Endothelial cell of umbilical vein (primary cell): ENCODE data around the gene ADRA2C.

ENCODE experiments used
- EZH2 ChIP-seq: IDR thresholded peaks from 2 replicates; pipeline ENCODE4 v1.6.1; 2012; ENCODE audit warnings: borderline replicate concordance, low read depth, mild to moderate bottlenecking, moderate library complexity, low read length, inconsistent platforms; ENCODE audit not compliant: severe bottlenecking
- FOS ChIP-seq: IDR thresholded peaks from 2 replicates; pipeline ENCODE4 v1.6.1; 2011; ENCODE audit warnings: mild to moderate bottlenecking, low read length, moderate library complexity, borderline replicate concordance; ENCODE audit not compliant: insufficient read depth
- GATA2 ChIP-seq: IDR thresholded peaks from 2 replicates; pipeline ENCODE4 v1.7.0; 2011; ENCODE audit warnings: low read depth, mild to moderate bottlenecking, moderate library complexity, mixed read lengths, low read length; ENCODE audit not compliant: insufficient read length, insufficient read depth
- JUN ChIP-seq: IDR thresholded peaks from 2 replicates; pipeline ENCODE4 v1.6.1; 2011; ENCODE audit warnings: borderline replicate concordance, low read depth; ENCODE audit not compliant: insufficient read length, insufficient read depth
- MYC ChIP-seq: IDR thresholded peaks from one replicate; pipeline ENCODE4 v1.6.1; 2011; ENCODE audit warnings: mild to moderate bottlenecking, low read depth, low read length
- POLR2A ChIP-seq: IDR thresholded peaks from 2 replicates; pipeline ENCODE4 v1.6.1; 2012; ENCODE audit warnings: low read depth, mild to moderate bottlenecking, control low read depth, low read length
- POLR2AphosphoS5 ChIP-seq: IDR thresholded peaks from 2 replicates; pipeline ENCODE4 v1.6.1; 2012; ENCODE audit warnings: low read depth, mild to moderate bottlenecking, control low read depth, low read length, moderate library complexity; ENCODE audit not compliant: insufficient read depth
- TF ChIP-seq, protein P1 (sequence below), 2 donors: IDR thresholded peaks; 1 replicate in 1 of 2; 2 replicates in 1 of 2; pipeline ENCODE4 v1.5.1; 2011; ENCODE audit warnings: low read length in 2 of 2, mild to moderate bottlenecking in 2 of 2, moderate library complexity in 2 of 2, control low read depth in 1 of 2, inconsistent platforms in 1 of 2, low read depth in 1 of 2; ENCODE audit not compliant: insufficient read depth in 1 of 2; ENCODE audit errors: extremely low read depth in 1 of 2
- TF ChIP-seq, protein P2 (sequence below): IDR thresholded peaks from 2 replicates; pipeline ENCODE4 v1.6.1; 2011; ENCODE audit not compliant: insufficient read depth, insufficient read length

DNA sequence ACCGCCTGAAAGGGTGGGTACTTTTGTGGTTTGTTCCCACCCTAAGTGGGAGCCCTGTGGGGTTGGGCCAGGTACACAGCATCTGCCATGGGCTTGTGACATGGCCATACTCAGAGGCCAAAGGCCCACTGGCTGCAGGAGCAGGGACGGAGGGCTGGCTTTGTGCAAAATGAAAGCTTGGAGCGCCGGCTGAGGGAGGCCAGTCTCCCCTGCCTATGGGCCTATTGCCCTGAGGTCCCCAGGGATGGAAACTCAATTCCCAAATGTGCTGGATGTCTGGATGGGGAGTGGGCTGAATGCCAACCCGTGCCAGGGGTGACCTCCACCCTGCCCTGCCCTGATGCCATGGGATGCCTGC is 10.8 kb downstream of the ADRA2C start:
- TF ChIP-seq, protein P1, sequence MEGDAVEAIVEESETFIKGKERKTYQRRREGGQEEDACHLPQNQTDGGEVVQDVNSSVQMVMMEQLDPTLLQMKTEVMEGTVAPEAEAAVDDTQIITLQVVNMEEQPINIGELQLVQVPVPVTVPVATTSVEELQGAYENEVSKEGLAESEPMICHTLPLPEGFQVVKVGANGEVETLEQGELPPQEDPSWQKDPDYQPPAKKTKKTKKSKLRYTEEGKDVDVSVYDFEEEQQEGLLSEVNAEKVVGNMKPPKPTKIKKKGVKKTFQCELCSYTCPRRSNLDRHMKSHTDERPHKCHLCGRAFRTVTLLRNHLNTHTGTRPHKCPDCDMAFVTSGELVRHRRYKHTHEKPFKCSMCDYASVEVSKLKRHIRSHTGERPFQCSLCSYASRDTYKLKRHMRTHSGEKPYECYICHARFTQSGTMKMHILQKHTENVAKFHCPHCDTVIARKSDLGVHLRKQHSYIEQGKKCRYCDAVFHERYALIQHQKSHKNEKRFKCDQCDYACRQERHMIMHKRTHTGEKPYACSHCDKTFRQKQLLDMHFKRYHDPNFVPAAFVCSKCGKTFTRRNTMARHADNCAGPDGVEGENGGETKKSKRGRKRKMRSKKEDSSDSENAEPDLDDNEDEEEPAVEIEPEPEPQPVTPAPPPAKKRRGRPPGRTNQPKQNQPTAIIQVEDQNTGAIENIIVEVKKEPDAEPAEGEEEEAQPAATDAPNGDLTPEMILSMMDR (IDR thresholded peaks at IDR 0.05; ENCODE audit: extremely low read depth in 1 of 2, insufficient read depth in 1 of 2, low read depth in 1 of 2, low read length in 2 of 2), result no peak
- TF ChIP-seq GATA2 (no peak), POLR2AphosphoS5 (no peak), JUN (no peak), EZH2 (no peak), POLR2A (no peak), MYC (no peak), FOS (no peak)
- TF ChIP-seq, protein P2, sequence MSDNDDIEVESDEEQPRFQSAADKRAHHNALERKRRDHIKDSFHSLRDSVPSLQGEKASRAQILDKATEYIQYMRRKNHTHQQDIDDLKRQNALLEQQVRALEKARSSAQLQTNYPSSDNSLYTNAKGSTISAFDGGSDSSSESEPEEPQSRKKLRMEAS, result no peak
